Fibroblast of mammary gland (primary cell): ENCODE data around the gene ZNF618.

Experiments
- DNase-seq: peaks from one replicate; pipeline ENCODE4 v3.0.0-alpha.2; 2010; ENCODE audit warnings: low read depth
- H3K4me3 ChIP-seq: 2 replicates; pipeline ENCODE4 v1.5.1; 2011; ENCODE audit warnings: low read depth, mild to moderate bottlenecking, low read length, moderate library complexity; ENCODE audit not compliant: control insufficient read depth
- CTCF ChIP-seq: conservative IDR thresholded peaks from 2 replicates; pipeline ENCODE4 v1.5.1; 2011; ENCODE audit warnings: low read depth, low read length, inconsistent platforms; ENCODE audit not compliant: control insufficient read depth, insufficient read depth

ZNF618 gene

GRCh38 chr9:113872485-113873143 lies 3.5 kb upstream of the ZNF618 start:
- no peak for DNase-seq
- TF ChIP-seq CTCF, result no peak
- no peak overlapping the region for H3K4me3 ChIP-seq

GRCh38 chr9:113873446-113873845 lies 2.7 kb upstream of the ZNF618 start:
- no peak for TF ChIP-seq CTCF
- H3K4me3 ChIP-seq, result no peak overlapping the region
- DNase-seq, result no peak

GRCh38 chr9:113873926-113874325 lies 2.2 kb upstream of the ZNF618 start:
- no peak for TF ChIP-seq CTCF
- H3K4me3 ChIP-seq, result no peak overlapping the region
- DNase-seq, result no peak

- no peak for DNase-seq
- TF ChIP-seq CTCF, result no peak
- H3K4me3 ChIP-seq, result peak overlapping the region; percentile 45
Measured at GRCh38 chr9:113875459-113876150, 504 bp upstream of the ZNF618 start.

- H3K4me3 ChIP-seq, result peak overlapping the region; percentile 78
- no peak for TF ChIP-seq CTCF
- no peak for DNase-seq
Measured at GRCh38 chr9:113876993-113877368, 872 bp downstream of the ZNF618 start.

GRCh38 chr9:113879318-113879717 lies 3.2 kb downstream of the ZNF618 start:
- no peak for TF ChIP-seq CTCF
- peak; percentile 21 for DNase-seq
- no peak overlapping the region for H3K4me3 ChIP-seq
